Measurements from ENCODE around the gene VTCN1.

The VTCN1 gene

GRCh38 chr1:117240547-117240946 is 29.8 kb upstream of the VTCN1 start:
- TF ChIP-seq CTCF (IDR thresholded peaks at IDR 0.05; ENCODE audit: insufficient read depth, missing control alignments), result no peak
- no peak for FAIRE-seq
- DNase-seq (ENCODE audit: insufficient read length, low spot score), result no peak

- DNase-seq (ENCODE audit: insufficient read length, low spot score), result no peak
- FAIRE-seq, result no peak
- no peak for TF ChIP-seq CTCF (IDR thresholded peaks at IDR 0.05; ENCODE audit: insufficient read depth, missing control alignments)
Observed at GRCh38 chr1:117239467-117239866, 28.7 kb upstream of the VTCN1 start.

- FAIRE-seq, result no peak
- DNase-seq (ENCODE audit: insufficient read length, low spot score), result no peak
Observed at GRCh38 chr1:117237726-117238381, 27.1 kb upstream of the VTCN1 start.

GRCh38 chr1:117235863-117236465 is 25.2 kb upstream of the VTCN1 start:
- no peak for TF ChIP-seq CTCF (IDR thresholded peaks at IDR 0.05; ENCODE audit: insufficient read depth, missing control alignments)
- no peak for FAIRE-seq
- DNase-seq (ENCODE audit: insufficient read length, low spot score), result no peak

More at GRCh38 chr1:117237726-117238381, 27.1 kb upstream of the VTCN1 start:
- TF ChIP-seq CTCF (IDR thresholded peaks at IDR 0.05; ENCODE audit: insufficient read depth, missing control alignments), result no peak

GRCh38 chr1:117232531-117232930 is 21.8 kb upstream of the VTCN1 start:
- TF ChIP-seq CTCF (IDR thresholded peaks at IDR 0.05; ENCODE audit: insufficient read depth, missing control alignments), result no peak
- FAIRE-seq, result no peak
- DNase-seq (ENCODE audit: insufficient read length, low spot score), result no peak

GRCh38 chr1:117231748-117232373 is 21.1 kb upstream of the VTCN1 start:
- FAIRE-seq, result no peak
- TF ChIP-seq CTCF (IDR thresholded peaks at IDR 0.05; ENCODE audit: insufficient read depth, missing control alignments), result no peak
- DNase-seq (ENCODE audit: insufficient read length, low spot score), result no peak

GRCh38 chr1:117231312-117231711 is 20.6 kb upstream of the VTCN1 start:
- FAIRE-seq, result no peak
- TF ChIP-seq CTCF (IDR thresholded peaks at IDR 0.05; ENCODE audit: insufficient read depth, missing control alignments), result no peak
- no peak for DNase-seq (ENCODE audit: insufficient read length, low spot score)
